Hepatocyte (in vitro differentiated cells): ENCODE data around the gene DNAL4.

Source experiments
- EZH2 ChIP-seq: fragments of 200-600 bp; sonication (generic); IDR thresholded peaks from 2 replicates; pipeline ENCODE4 v1.6.1; 2016; ENCODE audit warnings: antibody characterized with exemption, mild to moderate bottlenecking, borderline replicate concordance
- EZH2phosphoT487 ChIP-seq: fragments of 200-600 bp; sonication (generic); IDR thresholded peaks from one replicate; pipeline ENCODE4 v1.6.1; 2018; ENCODE audit warnings: antibody characterized with exemption, mild to moderate bottlenecking, low read depth, moderate library complexity; ENCODE audit not compliant: unreplicated experiment, severe bottlenecking
- TF ChIP-seq, protein P1 (sequence below): fragments of 200-600 bp; sonication (generic); IDR thresholded peaks from 2 replicates; pipeline ENCODE4 v1.5.1; 2016; ENCODE audit warnings: antibody characterized with exemption, mild to moderate bottlenecking; ENCODE audit not compliant: poor library complexity

DNA sequence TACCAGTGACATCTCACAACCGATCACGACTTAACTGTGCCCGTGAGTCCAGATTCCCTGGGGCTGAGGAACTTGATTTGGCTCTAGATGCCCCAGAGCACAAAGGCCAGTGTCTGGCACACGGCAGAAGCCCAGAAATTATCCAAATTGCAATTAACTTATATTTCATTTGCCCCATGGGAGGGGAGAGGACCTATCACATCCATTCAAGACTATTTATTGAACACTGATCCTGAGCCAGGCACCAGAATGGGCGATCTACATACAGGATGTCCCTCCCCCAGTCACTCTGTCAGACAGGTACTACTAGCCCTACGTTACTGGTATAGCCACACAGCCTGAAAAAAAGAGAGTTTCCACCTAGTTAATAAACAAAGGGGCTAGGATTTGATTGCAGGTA lies 5.1 kb downstream of the DNAL4 start:
- TF ChIP-seq, protein P1, sequence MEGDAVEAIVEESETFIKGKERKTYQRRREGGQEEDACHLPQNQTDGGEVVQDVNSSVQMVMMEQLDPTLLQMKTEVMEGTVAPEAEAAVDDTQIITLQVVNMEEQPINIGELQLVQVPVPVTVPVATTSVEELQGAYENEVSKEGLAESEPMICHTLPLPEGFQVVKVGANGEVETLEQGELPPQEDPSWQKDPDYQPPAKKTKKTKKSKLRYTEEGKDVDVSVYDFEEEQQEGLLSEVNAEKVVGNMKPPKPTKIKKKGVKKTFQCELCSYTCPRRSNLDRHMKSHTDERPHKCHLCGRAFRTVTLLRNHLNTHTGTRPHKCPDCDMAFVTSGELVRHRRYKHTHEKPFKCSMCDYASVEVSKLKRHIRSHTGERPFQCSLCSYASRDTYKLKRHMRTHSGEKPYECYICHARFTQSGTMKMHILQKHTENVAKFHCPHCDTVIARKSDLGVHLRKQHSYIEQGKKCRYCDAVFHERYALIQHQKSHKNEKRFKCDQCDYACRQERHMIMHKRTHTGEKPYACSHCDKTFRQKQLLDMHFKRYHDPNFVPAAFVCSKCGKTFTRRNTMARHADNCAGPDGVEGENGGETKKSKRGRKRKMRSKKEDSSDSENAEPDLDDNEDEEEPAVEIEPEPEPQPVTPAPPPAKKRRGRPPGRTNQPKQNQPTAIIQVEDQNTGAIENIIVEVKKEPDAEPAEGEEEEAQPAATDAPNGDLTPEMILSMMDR: no peak
- TF ChIP-seq EZH2 (no peak), EZH2phosphoT487 (no peak)
